ENCODE measurements around the gene DOCK2.

The DOCK2 gene

DNA sequence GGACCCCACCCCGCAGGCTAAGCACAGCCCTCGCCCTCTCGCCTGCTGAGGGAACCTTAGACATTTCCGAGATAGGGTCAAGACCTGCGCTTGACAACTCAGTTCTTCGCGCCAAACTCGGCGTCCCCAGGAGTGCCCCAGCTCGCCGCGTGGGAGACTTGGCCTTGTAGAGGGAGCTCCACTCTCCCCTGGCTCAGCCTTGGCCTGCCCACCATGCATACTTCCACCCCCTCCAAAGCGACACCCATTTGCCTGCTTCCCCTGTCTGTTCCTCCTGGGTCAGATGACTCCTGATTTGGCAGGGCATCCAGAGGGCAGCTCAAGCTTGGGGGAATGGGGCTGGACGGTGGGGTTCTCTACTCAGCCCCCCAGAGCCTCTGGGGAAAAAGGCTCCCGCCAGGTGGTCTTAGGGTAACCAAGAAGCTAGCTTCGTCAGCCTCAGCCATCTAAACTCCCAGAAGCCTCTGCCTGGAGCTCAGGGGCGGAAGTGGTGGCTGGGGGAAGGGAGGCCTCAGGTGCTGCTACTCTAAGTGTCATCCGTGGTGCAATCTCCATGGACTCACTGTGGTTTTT, 560 bp downstream of the DOCK2 start:
- H3K9me2 ChIP-seq (replicated peaks; ENCODE audit: low read depth, low read length) = no peaks in the 10 kb centered on the region
- H3K27me3 ChIP-seq (ENCODE audit: insufficient read depth, low read length, poor library complexity, severe bottlenecking) = no peaks in the 10 kb centered on the region
- H3K9me3 ChIP-seq (ENCODE audit: insufficient read depth, low read depth, low read length) = no peaks in the 10 kb centered on the region; the same call in 1 of the 2 replicates
- no peaks in the 10 kb centered on the region for H3F3A ChIP-seq (ENCODE audit: low read depth)
- no peaks in the 10 kb centered on the region for H3K36me3 ChIP-seq (ENCODE audit: insufficient read depth, low read length)
- H3K9ac ChIP-seq (ENCODE audit: low read depth, low read length, poor library complexity, severe bottlenecking) = peak overlapping the region; percentile 92
- H3K4me1 ChIP-seq (ENCODE audit: insufficient read depth, low read length, poor library complexity, severe bottlenecking) = peaks cover 21% of the 10 kb centered on the region
- H3K79me2 ChIP-seq (ENCODE audit: insufficient read depth, low read length) = peaks cover 55% of the 10 kb centered on the region
- TF ChIP-seq, protein P1, sequence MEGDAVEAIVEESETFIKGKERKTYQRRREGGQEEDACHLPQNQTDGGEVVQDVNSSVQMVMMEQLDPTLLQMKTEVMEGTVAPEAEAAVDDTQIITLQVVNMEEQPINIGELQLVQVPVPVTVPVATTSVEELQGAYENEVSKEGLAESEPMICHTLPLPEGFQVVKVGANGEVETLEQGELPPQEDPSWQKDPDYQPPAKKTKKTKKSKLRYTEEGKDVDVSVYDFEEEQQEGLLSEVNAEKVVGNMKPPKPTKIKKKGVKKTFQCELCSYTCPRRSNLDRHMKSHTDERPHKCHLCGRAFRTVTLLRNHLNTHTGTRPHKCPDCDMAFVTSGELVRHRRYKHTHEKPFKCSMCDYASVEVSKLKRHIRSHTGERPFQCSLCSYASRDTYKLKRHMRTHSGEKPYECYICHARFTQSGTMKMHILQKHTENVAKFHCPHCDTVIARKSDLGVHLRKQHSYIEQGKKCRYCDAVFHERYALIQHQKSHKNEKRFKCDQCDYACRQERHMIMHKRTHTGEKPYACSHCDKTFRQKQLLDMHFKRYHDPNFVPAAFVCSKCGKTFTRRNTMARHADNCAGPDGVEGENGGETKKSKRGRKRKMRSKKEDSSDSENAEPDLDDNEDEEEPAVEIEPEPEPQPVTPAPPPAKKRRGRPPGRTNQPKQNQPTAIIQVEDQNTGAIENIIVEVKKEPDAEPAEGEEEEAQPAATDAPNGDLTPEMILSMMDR (conservative IDR thresholded peaks at IDR 0.05; ENCODE audit: low read length) = no peak
- TF ChIP-seq EZH2phosphoT487 (IDR thresholded peaks at IDR 0.05; ENCODE audit: borderline replicate concordance) = no peak
- peak overlapping the region; percentile 93 for H3K4me2 ChIP-seq (ENCODE audit: low read depth, low read length, poor library complexity, severe bottlenecking)
- H4K20me1 ChIP-seq (ENCODE audit: insufficient read depth, low read length, poor library complexity, severe bottlenecking) = peaks cover 43% of the 10 kb centered on the region
- peak overlapping the region; percentile 80 for H2AFZ ChIP-seq (ENCODE audit: low read length)
- peak overlapping the region; percentile 95 for H3K4me3 ChIP-seq (ENCODE audit: low read length, poor library complexity, severe bottlenecking)

DNA sequence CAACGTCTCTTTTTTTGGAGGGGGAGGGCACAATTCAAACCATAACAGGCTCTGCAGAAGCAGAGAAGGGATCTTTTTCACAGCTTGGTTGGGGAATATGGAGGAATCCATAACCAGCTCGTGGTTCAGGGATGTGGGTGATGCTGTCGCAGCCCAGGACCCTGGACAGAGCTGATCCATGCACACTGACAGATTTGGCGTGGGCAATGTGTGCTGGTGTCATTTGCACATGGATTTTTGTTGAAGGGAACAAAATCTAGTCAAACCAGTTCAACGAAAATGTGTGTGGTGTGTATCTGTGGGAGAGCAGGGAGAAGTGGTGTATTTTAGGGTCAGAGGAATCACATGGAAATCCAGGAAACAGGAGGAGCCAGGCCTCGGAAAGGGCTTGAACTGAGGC, 4.2 kb downstream of the DOCK2 start:
- Histone ChIP-seq H3K4me1 (ENCODE audit: insufficient read depth, low read length, poor library complexity, severe bottlenecking) (peaks cover 21% of the 10 kb centered on the region), H4K20me1 (ENCODE audit: insufficient read depth, low read length, poor library complexity, severe bottlenecking) (peaks cover 51% of the 10 kb centered on the region), H3K79me2 (ENCODE audit: insufficient read depth, low read length) (peaks cover 83% of the 10 kb centered on the region), H2AFZ (ENCODE audit: low read length) (no peak overlapping the region), H3K9me2 (replicated peaks; ENCODE audit: low read depth, low read length) (no peaks in the 10 kb centered on the region), H3K4me3 (ENCODE audit: low read length, poor library complexity, severe bottlenecking) (no peak overlapping the region), H3K36me3 (ENCODE audit: insufficient read depth, low read length) (no peaks in the 10 kb centered on the region), H3K4me2 (ENCODE audit: low read depth, low read length, poor library complexity, severe bottlenecking) (peak overlapping the region; percentile 93), H3K27me3 (ENCODE audit: insufficient read depth, low read length, poor library complexity, severe bottlenecking) (no peaks in the 10 kb centered on the region), H3K9me3 (ENCODE audit: insufficient read depth, low read depth, low read length) (no peaks in the 10 kb centered on the region; the same call in 1 of the 2 replicates), H3F3A (ENCODE audit: low read depth) (no peaks in the 10 kb centered on the region), H3K9ac (ENCODE audit: low read depth, low read length, poor library complexity, severe bottlenecking) (no peak overlapping the region)
- TF ChIP-seq, protein P1 (conservative IDR thresholded peaks at IDR 0.05; ENCODE audit: low read length) = no peak
- TF ChIP-seq EZH2phosphoT487 (IDR thresholded peaks at IDR 0.05; ENCODE audit: borderline replicate concordance) = no peak

DNA sequence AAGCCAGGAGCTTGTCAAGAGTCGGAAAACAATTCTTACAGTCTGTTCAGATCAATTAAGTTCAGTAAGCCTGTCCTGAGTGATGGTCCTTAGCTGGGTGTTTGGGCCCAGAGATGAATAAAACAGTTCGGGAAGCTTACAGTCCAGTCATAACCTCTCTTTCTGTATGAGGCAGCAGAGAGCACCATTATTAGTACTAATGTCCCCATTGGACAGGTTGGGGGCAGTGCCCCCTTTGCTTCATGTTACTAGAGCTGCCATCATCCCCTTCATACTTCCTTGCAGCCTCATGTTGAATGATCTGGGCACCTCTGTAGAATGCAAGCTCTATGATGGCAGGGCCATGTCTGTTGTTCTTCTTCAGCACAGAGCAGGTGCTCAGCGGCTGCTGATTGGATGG, 9.8 kb downstream of the DOCK2 start:
- Histone ChIP-seq H3F3A (ENCODE audit: low read depth) (no peaks in the 10 kb centered on the region), H3K27me3 (ENCODE audit: insufficient read depth, low read length, poor library complexity, severe bottlenecking) (no peaks in the 10 kb centered on the region), H2AFZ (ENCODE audit: low read length) (no peak overlapping the region), H3K36me3 (ENCODE audit: insufficient read depth, low read length) (no peaks in the 10 kb centered on the region), H3K4me2 (ENCODE audit: low read depth, low read length, poor library complexity, severe bottlenecking) (peak overlapping the region; percentile 65), H3K9me3 (ENCODE audit: insufficient read depth, low read depth, low read length) (no peaks in the 10 kb centered on the region), H4K20me1 (ENCODE audit: insufficient read depth, low read length, poor library complexity, severe bottlenecking) (peaks cover 50% of the 10 kb centered on the region), H3K9ac (ENCODE audit: low read depth, low read length, poor library complexity, severe bottlenecking) (no peak overlapping the region), H3K4me1 (ENCODE audit: insufficient read depth, low read length, poor library complexity, severe bottlenecking) (peaks cover 51% of the 10 kb centered on the region), H3K79me2 (ENCODE audit: insufficient read depth, low read length) (peaks cover 92% of the 10 kb centered on the region), H3K4me3 (ENCODE audit: low read length, poor library complexity, severe bottlenecking) (no peak overlapping the region), H3K9me2 (replicated peaks; ENCODE audit: low read depth, low read length) (no peaks in the 10 kb centered on the region)
- TF ChIP-seq EZH2phosphoT487 (IDR thresholded peaks at IDR 0.05; ENCODE audit: borderline replicate concordance) = no peak
- TF ChIP-seq, protein P1 (conservative IDR thresholded peaks at IDR 0.05; ENCODE audit: low read length) = no peak

Measured in Loucy (cell line).